ENCODE data around the gene CNNM3. TPM values are rescaled to one million over a fixed set of nuclear protein-coding genes. Genes with fewer than 3 reads are reported as not detected.

The CNNM3 gene
- total RNA-seq, 4 donors from 2014 or later: 12.6 to 28.3 (median 16.5) TPM

GRCh38 chr2:96775160-96775559, 40.9 kb upstream of the CNNM3 start:
- Histone ChIP-seq H3K27ac (no peak overlapping the region), H3K27me3 (no peaks in the 10 kb centered on the region), H3K4me3 (no peak overlapping the region), H3K4me1 (peaks cover 43% of the 10 kb centered on the region), H3K9me3 (no peaks in the 10 kb centered on the region), H3K36me3 (no peaks in the 10 kb centered on the region)
- WGBS: 0% methylated on average over 1 of the region's 1 CpG
- TF ChIP-seq POLR2A (IDR thresholded peaks at IDR 0.05) (no peak), POLR2AphosphoS5 (IDR thresholded peaks at IDR 0.05) (no peak), EP300 (IDR thresholded peaks at IDR 0.05) (no peak), CTCF (IDR thresholded peaks at IDR 0.05) (no peak)
- no peak for DNase-seq (ENCODE audit: low spot score in 2 of 2)

GRCh38 chr2:96783388-96783787, 32.7 kb upstream of the CNNM3 start:
- DNase-seq (ENCODE audit: low spot score in 2 of 2): no peak
- no peak overlapping the region for H3K4me3 ChIP-seq
- no peak overlapping the region for H3K27ac ChIP-seq
- H3K4me1 ChIP-seq: peaks cover 19% of the 10 kb centered on the region
- no peaks in the 10 kb centered on the region for H3K36me3 ChIP-seq
- no peak for TF ChIP-seq POLR2A (IDR thresholded peaks at IDR 0.05)
- no peak for TF ChIP-seq POLR2AphosphoS5 (IDR thresholded peaks at IDR 0.05)
- no peak for TF ChIP-seq CTCF (IDR thresholded peaks at IDR 0.05)
- no peak for TF ChIP-seq EP300 (IDR thresholded peaks at IDR 0.05)
- WGBS: 79% methylated on average over 4 of the region's 4 CpGs
- H3K27me3 ChIP-seq: no peaks in the 10 kb centered on the region
- H3K9me3 ChIP-seq: no peaks in the 10 kb centered on the region

- Histone ChIP-seq H3K27me3 (no peaks in the 10 kb centered on the region), H3K4me3 (no peak overlapping the region), H3K4me1 (peaks cover 26% of the 10 kb centered on the region), H3K36me3 (no peaks in the 10 kb centered on the region), H3K27ac (no peak overlapping the region), H3K9me3 (no peaks in the 10 kb centered on the region)
- DNase-seq (ENCODE audit: low spot score in 2 of 2): no peak
- TF ChIP-seq CTCF (IDR thresholded peaks at IDR 0.05) (no peak), POLR2AphosphoS5 (IDR thresholded peaks at IDR 0.05) (no peak), EP300 (IDR thresholded peaks at IDR 0.05) (no peak), POLR2A (IDR thresholded peaks at IDR 0.05) (no peak)
- 88% methylated on average over 3 of the region's 3 CpGs for WGBS
Measured at GRCh38 chr2:96787411-96787810, 28.7 kb upstream of the CNNM3 start.

GRCh38 chr2:96788442-96789244, 27.4 kb upstream of the CNNM3 start:
- Histone ChIP-seq H3K27me3 (no peaks in the 10 kb centered on the region), H3K36me3 (no peaks in the 10 kb centered on the region), H3K4me1 (peaks cover 26% of the 10 kb centered on the region), H3K4me3 (no peak overlapping the region), H3K9me3 (no peaks in the 10 kb centered on the region), H3K27ac (no peak overlapping the region)
- WGBS: 64% methylated on average over 14 of the region's 17 CpGs
- no peak for DNase-seq (ENCODE audit: low spot score in 2 of 2)
- TF ChIP-seq CTCF (IDR thresholded peaks at IDR 0.05) (no peak), EP300 (IDR thresholded peaks at IDR 0.05) (no peak), POLR2AphosphoS5 (IDR thresholded peaks at IDR 0.05) (no peak), POLR2A (IDR thresholded peaks at IDR 0.05) (no peak)

- no peak overlapping the region for H3K4me3 ChIP-seq
- H3K27me3 ChIP-seq: no peaks in the 10 kb centered on the region
- TF ChIP-seq CTCF (IDR thresholded peaks at IDR 0.05) (no peak), POLR2A (IDR thresholded peaks at IDR 0.05) (no peak), EP300 (IDR thresholded peaks at IDR 0.05) (no peak), POLR2AphosphoS5 (IDR thresholded peaks at IDR 0.05) (no peak)
- no peak overlapping the region for H3K27ac ChIP-seq
- H3K4me1 ChIP-seq: peaks cover 26% of the 10 kb centered on the region
- 75% methylated on average over 5 of the region's 6 CpGs for WGBS
- no peaks in the 10 kb centered on the region for H3K9me3 ChIP-seq
- no peaks in the 10 kb centered on the region for H3K36me3 ChIP-seq
- no peak for DNase-seq (ENCODE audit: low spot score in 2 of 2)
Measured at GRCh38 chr2:96789245-96789617, 26.8 kb upstream of the CNNM3 start.

Measured in suprapubic skin (tissue), 4 donors.